GM10248 (cell line): ENCODE measurements around the gene MT1A.

Experiments
- CTCF ChIA-PET: fragments of 300-600 bp; sonication (Branson Sonifier 250); formaldehyde crosslinking; extraction: SDS; loops from one replicate; lab custom pipeline; 2021; ENCODE audit warnings: antibody characterized with exemption; lab: Yijun Ruan, JAX
- POLR2A ChIA-PET: fragments of 350-650 bp; sonication (Branson Sonifier 250); formaldehyde crosslinking; extraction: SDS; loops from one replicate; lab custom pipeline; 2020; ENCODE audit warnings: antibody characterized with exemption; lab: Yijun Ruan, JAX
- DNase-seq: peaks from one replicate; pipeline ENCODE4 v3.0.0; 2012; ENCODE audit errors: extremely low spot score
- TF ChIP-seq, protein P1 (sequence below): IDR thresholded peaks from 2 replicates; pipeline ENCODE4 v1.5.1; 2012; ENCODE audit warnings: mild to moderate bottlenecking, low read depth; ENCODE audit errors: extremely low read depth, missing control alignments, control extremely low read depth

Gene MT1A

DNA sequence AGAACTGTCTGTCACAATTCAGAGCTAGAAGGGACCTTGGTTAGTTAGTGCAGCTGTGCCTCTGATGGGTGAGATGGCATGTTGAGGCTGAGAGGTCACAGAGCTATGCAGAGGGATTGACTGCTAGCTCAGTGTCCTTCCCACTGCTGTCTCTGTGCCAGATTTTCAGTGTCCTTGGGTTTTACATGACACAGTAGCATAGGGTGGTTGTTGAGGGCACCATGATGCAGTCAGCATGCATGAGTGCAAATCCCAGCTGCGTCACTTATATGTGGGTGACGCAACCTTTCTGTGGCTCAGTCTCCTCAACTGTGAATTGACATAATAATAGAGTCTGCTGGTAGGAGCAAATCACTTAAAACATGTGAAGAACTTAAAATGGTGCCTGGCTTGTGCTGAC is 2.7 kb downstream of the MT1A start:
- TF ChIP-seq, protein P1, sequence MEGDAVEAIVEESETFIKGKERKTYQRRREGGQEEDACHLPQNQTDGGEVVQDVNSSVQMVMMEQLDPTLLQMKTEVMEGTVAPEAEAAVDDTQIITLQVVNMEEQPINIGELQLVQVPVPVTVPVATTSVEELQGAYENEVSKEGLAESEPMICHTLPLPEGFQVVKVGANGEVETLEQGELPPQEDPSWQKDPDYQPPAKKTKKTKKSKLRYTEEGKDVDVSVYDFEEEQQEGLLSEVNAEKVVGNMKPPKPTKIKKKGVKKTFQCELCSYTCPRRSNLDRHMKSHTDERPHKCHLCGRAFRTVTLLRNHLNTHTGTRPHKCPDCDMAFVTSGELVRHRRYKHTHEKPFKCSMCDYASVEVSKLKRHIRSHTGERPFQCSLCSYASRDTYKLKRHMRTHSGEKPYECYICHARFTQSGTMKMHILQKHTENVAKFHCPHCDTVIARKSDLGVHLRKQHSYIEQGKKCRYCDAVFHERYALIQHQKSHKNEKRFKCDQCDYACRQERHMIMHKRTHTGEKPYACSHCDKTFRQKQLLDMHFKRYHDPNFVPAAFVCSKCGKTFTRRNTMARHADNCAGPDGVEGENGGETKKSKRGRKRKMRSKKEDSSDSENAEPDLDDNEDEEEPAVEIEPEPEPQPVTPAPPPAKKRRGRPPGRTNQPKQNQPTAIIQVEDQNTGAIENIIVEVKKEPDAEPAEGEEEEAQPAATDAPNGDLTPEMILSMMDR = no peak
- ChIA-PET CTCF (no interaction called here), POLR2A (no interaction called here)
- DNase-seq = no peak

GRCh38 chr16:56643080-56643778 is 4.8 kb downstream of the MT1A start:
- CTCF ChIA-PET = interaction anchor here (1.0 to 2.0 kb wide), 5 partner anchors 15 to 67 kb away, joined by 3 to 7 read pairs (median 3); partner anchors contain the start of gene MT2A
- POLR2A ChIA-PET = no interaction called here
- no peak for DNase-seq
- TF ChIP-seq, protein P1 = no peak

DNA sequence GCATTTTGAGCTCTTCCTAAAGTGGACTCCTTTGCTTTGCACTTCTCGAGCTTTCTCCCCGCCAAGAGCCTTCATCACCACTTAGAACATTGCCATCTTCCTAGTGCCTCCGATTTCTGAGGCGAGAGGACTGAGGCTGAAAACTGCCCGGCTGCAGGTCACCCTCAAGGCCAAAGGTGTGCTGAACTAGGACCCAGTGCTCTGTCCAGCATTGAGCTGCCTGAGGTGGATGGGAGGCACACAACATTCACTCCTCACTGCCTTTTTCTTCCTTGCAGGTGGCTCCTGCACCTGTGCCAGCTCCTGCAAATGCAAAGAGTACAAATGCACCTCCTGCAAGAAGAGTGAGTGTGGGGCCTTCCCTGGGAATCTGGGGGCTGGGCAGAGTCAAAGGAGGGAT is 5.4 kb downstream of the MT1A start:
- TF ChIP-seq, protein P1 = no peak
- no peak for DNase-seq
- ChIA-PET POLR2A (no interaction called here), CTCF (interaction anchor here (1.2 to 2.0 kb wide), 3 partner anchors 34 to 67 kb away, joined by 3 to 7 read pairs (median 4); partner anchors contain the start of gene MT2A)

DNA sequence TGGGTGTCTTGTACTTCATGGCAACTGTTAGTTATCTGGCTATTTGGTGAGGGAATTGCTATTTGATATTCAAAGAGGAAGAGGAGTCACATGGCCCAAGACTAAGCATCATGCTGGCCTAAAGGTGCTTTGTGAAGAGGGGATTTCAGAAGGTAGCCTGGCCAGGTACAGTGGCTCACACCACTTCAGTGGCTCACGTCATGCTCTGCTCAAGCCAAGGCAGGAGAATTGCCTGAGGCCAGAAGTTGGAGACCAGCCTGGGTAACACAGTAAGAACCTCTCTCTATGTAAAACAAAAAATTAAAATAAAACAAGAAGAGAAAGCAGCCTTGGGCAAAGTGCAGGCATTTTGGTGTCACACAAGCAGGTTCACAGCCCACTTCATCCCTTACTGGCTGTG is 6.8 kb downstream of the MT1A start:
- no peak for DNase-seq
- TF ChIP-seq, protein P1 = no peak
- ChIA-PET POLR2A (no interaction called here), CTCF (no interaction called here)

DNA sequence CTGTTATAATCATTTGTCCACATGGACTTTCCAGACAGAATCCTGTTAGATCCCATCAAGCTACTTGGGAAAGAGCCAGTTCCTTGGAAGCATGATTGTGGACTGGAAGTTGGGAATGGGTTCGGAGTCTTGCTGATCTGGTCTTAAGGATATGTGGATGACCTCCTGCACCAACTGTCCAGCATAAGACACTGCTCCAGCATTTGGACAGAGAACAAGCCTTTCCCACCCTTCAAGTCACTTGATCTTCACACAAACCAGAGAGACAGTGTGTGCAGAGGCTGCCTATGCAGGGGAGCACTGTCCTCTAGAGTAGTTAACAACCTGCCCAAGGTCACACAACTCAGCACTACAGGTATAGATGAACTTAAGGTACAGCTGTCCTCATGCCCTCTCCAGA is 7.4 kb downstream of the MT1A start:
- TF ChIP-seq, protein P1 = no peak
- ChIA-PET POLR2A (no interaction called here), CTCF (interaction anchor here (1.1 kb wide), 1 partner anchor 11 kb away, joined by 4 read pairs; no protein-coding TSS in a partner anchor)
- no peak for DNase-seq

DNA sequence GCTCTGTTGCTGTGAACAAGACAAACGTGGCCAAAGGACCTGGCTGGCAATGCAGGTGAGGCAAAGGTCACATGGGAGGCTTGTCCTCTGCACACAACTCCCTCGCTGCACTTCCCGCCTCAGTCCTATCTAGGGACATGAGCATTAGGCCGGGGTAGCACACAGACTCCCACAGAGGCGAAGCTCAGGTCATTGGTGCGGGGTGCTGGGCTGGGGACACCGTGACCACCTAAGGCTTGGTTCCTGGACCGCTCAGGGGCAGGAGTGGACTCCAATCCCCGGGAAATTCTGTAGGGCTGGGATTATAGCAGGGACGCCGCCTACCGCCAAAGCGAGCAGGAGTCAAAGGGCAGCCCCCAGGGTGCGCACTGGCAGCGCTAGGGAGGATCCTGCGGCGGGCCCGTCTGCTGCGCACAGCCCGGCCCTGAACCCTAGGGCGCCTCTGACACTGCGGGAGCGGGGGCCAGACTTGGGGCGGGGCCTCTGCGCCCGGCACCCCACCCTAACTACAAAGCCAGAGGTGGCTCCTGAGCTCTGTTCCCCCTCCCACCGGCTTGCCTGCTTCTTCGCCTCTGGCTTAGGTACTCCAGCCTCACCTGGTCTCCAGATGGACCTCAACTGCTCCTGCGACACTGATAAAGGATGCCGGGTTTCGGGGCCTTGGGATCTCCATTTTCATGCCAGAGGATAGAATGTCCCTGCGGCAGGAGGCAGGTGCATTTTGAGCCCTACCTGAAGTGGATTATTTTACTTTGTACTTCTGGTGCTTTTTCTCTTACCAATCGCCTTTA is 9.4 kb downstream of the MT1A start:
- ChIA-PET CTCF (no interaction called here), POLR2A (no interaction called here)
- DNase-seq = no peak
- TF ChIP-seq, protein P1 = no peak
